HuH-7 (cell line): ENCODE results near the gene VMP1.
"Not testable (repeated sequence)": the region's sequence is repeated elsewhere in the genome, so short reads cannot be mapped to it uniquely, and the experiment has no call there.

Experiments
- DNase-seq: peaks from one replicate; pipeline ENCODE4 v3.0.0; 2011; ENCODE audit warnings: low spot score

Gene VMP1

DNA sequence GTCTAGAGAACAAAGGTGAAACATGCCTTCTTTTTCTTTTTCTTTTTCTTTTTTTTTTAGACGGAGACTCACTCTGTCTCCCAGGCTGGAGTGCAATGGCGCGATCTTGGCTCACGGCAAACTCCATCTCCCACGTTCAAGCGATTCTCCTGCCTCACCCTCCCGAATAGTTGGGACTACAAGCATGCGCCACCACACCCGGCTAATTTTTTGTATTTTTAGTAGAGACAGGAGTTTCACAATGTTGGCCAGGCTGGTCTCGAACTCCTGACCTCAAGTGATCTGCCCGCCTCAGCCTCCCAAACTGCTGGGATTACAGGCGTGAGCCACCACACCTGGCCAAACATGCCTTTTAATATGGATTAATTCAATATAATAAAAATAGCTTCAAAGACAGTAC lies 47.6 kb downstream of the VMP1 start:
- not testable (repeated sequence) for DNase-seq

DNA sequence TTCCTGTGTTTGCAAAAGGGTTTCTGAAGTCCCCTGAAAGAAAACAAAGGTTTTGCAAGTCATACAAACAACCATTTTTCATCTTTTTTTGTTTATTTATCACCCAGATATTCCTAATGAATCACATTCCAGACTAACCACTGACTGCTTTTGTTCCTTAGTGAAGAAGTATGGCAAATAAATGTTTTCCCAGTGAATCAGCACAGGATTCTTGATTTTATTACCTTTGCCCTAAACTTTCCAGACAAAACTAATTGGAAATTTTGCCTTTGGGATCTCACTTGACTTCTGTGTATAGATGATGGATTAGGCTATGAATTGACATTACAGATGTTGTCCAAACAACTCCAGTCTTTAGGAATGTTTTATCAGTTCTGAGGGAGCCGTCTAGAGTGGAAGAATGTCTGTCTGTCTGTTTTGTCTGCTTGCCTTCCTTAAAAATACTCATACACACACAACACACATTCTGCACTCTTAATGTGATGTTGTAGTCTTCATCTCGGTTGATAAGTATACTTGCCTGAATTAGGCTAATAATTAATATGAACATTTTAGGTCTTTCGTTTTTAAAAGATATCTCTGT lies 48.9 kb downstream of the VMP1 start:
- DNase-seq = no peak

DNA sequence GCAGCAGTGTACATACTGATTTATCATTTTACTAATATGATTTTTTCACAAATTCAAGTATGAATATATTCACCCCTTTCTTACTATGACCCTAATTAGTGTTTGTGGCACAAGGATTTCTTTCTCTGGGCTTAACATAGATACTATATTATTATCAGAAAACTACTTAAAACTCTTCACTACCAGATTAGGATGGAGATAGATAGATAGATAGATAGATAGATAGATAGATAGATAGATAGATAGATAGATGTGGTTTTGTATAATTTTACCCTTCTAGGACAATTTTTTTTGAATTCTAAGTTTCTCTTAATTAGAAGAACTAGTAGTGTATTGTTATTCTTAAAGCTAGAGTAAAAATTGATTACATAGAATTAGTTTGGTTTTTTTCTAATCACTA lies 49.6 kb downstream of the VMP1 start:
- DNase-seq = no peak

DNA sequence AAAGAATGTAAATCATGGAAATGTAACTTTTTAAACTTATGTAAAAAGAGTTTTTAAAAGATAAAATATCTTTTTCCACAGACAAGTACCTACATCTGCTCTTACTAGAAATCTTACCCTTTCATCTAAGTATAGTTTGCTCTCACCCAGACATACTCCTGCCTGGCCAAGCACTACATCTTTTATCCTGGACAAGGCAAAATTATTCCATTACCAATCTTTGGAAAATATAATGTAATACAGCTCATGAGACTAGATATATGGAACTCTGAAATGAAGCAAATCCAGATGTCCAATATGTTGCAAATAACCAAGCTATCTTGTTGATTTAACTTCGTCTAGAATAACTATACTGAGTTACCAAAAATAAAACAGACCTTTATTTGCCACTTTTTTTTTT lies 50.0 kb downstream of the VMP1 start:
- DNase-seq = no peak

DNA sequence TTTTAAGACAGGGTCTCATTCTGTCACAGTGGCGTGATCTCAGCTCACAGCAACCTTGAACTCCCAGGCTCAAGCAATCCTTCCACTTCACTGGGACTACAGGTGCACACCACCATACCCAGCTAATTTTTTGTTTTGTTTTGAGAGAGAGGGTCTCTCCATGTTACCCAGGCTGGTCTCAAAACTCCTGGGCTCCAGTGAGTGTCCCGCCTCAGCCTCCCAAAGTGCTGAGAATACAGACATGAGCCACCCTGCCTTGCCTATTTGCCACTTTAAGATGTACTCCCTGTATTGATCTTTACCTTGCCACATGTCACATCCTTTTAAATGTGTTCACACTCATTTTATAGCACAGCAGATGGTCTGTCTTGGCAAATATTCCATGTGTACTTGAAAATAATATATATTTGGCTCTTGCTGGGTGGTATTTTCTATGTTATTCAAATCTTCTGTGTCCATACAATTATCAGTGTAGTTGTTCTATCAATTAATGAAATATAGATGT lies 50.5 kb downstream of the VMP1 start:
- no peak for DNase-seq

DNA sequence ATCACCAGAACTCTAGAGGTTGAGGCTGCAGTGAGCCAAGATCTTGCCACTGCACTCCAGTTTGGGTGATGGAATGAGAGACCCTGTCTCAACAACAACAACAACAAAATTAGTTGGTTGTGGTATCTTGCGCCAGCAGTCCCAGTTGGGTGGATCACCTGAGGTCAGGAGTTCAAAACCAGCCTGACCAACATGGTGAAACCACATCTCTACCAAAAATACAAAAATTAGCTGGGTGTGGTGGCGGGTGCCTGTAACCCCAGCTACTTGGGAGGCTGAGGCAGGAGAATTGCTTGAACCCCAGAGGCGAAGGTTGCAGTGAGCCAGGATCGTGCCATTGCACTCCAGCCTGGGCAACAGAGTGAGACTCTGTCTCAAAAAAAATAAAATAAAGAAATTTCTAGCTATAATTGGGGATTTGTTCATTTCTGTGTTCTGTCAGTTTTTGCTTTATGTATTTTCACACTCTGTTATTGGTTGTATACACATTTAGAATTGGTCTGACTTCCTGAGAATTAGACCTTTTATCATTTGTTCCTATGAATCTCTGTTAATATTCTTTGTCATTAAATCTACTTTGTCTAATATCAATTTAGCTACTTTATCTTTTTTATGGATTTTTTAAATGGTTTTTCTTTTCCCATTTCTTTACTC lies 51.7 kb downstream of the VMP1 start:
- not testable (repeated sequence) for DNase-seq

DNA sequence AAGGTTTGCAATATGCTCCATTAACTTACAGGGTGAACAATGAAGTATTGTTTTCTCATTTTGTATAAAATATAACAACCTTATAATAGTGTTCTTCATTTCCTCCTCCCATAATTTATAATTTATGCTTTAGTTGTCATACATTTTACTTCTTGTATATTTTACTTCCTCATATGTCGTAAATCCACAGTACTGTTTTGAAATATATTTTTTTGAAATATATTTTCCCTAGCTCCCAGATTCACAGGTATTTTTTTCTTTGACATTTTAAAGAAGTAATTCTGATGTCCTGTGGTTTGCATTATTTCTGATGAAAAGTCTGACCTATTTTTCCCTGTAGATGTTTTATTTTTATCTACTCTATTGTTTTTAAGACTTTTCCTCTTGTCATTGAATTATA lies 52.7 kb downstream of the VMP1 start:
- no peak for DNase-seq

DNA sequence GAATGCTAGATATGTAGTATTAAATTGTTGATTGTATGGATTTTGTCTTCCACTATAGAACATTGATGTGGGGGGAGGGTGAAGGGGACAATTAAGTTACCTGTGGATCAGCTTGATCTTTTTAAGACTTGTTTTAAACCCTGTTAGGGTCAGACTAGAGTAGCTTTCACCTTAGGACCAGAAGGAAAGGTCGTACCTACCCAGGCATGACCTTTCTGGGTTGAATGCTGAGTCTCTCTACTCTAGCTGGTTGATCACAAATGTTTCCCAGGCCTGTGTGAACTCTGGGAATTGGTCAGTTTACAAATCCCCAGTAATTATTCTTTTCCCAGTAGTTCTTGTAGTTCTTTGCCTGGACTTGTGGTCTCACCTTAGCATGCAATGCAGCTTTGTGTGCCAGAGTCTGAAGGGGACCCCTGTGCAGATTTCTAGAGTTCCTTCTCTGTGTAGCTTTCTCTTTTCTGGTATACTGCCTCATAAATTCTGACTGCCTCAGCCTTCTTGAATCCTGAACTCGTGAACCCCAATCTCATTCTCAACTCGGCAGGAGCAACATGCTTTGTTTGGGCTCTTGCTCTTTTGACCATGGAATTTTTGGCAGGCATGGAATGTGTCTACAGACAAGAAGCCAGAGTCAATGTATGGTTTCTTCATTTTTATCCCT lies 54.1 kb downstream of the VMP1 start:
- no peak for DNase-seq

DNA sequence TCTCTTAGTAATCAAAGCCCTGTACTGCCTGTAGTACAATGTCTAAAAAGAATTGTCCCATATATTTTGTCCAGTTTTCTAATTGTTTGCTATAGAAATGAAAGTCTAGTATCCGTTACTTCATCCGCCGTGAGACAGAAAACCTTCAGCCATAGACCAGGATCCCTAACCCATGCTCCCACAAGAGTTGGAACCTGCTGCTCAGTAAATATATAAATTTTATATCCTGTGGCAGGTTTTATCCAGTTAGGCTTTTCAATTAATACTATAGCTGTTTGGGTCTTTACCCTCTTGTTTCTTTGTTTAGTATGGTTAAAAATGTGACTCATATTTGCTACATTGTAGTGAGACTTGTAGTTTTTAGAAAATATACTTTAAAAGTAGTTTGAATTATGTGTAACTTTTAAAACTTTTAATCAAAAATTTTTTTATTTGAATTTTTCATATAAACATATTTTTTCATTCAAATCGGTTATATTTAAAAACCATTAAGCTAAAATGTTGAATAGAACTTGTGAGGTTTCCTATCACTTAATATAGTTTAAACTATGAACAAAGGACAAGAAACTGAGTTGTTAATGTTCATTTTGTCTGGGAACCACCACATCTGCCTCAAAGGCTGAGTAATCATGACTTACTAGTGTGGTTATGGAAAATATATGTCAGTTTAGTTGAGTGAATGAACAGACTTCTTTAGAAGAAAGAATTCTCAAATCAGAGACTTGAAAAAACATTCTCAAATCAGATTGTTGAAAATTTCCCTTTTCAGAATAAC lies 54.8 kb downstream of the VMP1 start:
- DNase-seq = no peak

DNA sequence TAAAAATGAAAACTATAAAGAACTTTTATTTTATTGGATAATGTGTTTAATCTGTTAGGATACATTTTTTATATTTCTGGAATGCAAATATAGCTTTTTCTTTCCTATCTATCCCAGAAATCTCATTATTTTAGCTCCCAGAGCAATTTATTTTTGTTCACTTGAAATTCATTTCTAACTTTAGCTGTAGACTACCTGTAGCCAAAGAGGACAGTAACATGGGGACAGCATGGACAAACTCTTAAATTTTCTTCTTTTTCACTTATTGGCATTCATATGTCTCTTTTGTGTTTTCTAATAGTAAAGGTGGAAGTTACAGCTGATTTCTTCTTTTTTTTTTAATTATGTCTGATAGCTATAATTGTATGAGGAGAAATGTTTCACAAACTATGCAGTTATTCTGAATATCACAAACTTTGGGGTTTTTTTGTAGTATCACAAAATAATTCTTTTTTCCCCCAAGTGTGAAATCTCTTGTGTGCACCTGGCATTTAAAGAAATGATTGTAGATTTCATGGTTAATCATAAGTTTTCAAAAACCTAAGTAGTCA lies 55.4 kb downstream of the VMP1 start:
- DNase-seq = no peak

DNA sequence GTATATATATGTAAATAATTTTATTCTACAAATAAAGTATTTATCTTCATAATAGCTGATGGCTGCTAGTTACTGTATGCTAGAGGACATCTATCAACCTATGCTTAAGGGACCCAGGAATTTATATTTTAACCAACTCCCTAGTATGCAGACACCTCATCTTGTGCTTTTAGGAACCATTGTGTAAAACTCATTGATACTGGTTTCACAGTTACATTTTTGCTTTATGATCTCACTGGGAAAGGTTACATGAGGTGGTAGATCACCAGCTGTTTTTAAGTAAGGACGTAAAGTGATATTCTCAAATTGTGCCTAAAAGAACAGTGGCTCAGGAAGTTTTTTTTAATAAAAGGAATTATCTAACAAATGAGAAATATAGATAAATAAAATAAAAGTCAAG lies 56.4 kb downstream of the VMP1 start:
- DNase-seq = no peak

DNA sequence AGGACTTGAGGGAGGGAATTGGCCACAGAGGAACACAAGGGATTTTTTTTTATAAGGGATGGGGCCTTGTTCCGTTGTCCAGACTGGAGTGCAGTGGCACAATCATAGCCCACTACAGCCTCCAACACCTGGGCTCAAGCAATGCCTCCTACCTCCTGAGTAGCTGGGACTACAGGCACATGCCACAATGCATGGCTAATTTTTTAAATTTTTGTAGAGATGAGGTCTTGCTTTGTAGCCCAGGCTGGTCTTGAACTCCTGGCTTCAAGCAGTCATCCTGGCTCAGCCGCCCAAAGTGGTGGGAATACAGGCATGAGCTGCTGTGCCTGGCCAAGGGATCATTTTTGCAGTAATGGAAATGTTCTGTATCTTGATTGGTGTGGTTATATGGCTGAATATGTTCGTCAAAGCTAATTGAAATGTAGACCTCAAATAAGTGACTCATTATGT lies 56.9 kb downstream of the VMP1 start:
- DNase-seq = no peak

DNA sequence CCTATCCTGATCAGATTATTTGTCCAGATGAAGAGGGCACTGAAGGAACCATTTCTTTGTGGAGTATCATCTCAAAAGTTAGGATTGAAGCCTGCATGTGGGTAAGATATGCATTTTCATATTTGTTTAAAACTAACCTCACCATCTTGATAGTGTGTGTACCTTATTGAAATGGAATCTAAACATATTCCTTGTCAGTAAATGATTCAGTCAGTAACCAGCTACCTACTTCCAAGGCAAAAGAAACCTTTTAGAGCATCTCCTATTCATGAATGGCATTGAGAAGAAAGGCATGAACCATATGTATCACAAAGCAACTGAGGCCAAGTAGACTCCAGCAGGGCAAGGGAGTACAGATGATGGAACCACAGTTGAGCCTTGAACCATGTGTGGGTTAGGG lies 57.6 kb downstream of the VMP1 start:
- DNase-seq = no peak

DNA sequence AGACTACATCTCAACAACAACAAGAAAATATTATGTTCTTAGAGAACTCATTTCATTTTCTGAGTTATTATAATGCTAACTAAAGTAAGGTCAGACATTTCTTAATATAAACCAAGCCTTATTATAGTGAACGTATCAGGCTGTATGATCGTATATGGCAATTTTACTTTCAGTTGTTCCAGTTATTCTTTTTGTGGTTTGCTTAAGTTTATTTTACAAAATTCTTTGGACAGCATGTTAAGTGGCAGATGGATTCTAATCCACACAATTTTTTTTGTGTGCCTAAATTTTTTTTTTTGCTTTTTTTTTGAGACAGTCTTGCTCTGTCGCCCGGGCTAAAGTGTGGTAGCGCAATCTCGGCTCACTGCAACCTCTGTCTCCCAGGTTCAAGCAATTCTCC lies 59.0 kb downstream of the VMP1 start:
- DNase-seq = no peak

DNA sequence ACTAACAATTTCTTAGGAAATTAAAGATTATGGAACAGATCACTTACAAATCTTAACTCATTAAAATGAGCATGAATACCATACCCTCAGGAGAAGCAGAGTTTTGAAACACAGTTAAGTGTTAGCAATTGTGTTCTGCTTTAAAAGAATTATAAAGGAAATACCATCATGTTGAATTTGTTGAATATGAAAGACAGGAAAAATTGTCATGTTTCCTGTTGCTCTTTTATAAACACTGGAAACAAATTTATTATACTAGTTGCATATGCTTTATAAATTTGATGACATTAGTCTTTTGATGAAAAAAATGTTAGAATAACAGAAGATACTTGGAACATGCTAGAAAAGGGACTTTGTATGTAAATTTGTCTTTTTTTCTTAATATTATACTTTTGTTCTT lies 59.7 kb downstream of the VMP1 start:
- DNase-seq = no peak

DNA sequence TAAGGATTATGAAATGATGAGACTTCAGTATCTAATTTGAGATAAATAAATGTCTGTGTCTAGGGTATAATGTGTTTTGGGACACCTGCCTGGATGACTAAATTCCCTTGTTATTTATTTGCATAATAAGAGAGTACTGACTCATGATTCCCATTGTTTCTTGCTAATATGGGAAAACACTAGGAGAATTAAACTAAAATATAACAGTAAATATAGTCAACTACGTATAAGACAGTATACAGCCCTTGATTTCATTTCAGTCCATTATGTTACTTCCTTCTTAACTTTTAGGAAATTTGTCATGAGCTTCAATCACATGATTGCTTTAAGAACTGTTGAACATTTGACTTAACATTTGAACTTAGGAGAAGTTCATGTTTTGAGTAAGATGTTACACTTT lies 62.4 kb downstream of the VMP1 start:
- DNase-seq = no peak

DNA sequence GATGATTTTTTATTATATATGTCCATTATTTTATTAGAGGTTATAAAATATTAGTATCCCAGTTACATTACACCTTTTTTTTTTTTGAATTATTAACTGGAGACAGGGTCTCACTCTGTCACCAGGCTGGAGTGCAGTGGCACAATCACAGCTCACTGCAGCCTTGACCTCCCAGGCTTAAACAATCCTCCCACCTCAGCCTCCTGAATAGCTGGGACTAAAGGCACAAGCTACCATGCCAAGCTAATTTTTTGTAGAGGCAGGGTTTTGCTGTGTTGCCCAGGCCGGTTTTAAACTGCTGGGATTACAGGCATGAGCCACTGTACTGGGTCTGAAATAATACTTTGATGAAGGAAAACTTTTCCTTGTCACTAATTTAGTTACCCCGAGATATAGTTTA lies 63.6 kb downstream of the VMP1 start:
- no peak for DNase-seq

DNA sequence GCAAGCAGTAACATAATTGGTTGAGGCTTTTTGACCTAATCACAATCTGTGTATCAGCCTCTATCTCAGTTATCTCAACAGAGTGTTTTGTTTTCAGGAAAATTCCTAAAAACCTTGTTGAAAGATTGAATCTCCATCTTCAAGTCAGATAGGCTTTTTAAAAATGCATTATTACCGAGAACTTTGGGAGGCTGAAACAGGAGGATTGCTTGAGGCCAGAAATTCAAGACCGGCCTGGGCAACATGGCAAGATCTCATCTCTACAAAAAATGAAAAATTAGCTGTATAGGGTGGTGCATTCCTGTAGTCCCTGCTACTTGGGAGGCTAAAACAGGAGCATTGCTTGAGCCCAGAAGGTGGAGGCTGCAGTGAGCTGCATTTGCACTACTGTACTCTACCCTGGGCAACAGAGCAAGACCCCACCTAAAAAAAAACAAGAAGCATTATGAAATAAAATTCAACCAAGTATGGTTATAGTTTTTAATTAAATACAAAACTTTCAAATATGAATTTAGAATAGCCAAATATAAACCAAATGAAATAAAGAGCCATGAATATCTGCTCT lies 68.4 kb downstream of the VMP1 start:
- DNase-seq = no peak

DNA sequence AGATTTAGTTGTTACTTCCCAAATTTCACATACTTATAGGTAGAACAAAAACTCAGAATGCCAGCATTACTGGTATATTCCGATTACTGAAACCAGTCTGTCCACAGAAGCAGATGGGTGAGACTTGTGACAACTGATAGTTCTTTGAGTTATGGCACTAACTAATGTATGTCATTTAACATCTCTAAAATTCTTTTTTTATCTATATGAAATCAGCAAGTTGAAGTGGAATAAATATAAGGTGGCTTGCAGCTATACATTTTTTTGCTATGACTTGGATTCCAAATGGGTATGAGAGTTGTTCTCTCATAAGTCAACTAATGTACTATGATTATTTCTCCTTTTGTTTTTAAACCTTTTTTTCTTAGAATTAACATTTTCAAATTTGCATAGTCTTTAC lies 69.1 kb downstream of the VMP1 start:
- DNase-seq = no peak

DNA sequence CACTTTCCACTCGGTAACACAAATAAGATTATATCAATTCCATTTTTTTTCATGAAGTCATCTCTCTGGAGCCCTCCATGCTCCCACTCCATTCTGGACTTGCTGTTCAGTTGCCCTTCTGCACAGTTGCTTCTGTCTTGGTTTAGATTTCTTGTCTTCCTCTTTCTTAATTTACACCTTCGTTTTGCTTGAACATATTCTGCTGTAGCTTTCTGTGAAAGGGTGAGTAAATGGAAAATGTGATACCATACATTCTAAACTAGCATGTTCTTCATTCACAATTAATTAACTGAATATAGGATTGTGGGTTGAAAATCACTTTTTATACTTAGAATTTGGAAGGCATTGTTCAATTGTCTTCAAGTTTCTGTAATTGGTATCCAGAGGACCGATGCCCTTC lies 69.6 kb downstream of the VMP1 start:
- no peak for DNase-seq

DNA sequence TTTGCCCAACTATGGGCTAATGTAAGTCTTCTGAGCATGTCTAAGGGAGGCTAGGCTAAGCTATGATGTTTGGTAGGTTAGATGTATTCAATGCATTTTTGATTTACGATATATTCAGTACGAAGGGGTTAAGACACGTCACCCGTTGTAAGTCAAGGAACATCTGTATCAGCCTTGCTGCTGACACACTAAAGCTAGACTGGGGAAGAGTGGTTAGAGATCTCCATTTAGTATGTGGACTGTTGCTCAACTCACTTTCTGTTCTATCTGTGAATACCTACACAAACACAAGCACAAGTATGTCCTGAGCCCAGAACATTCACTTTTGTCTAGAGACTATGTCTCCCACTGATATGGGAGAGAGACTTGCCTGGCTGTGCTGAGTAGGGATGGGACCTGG lies 71.5 kb downstream of the VMP1 start:
- DNase-seq = no peak

DNA sequence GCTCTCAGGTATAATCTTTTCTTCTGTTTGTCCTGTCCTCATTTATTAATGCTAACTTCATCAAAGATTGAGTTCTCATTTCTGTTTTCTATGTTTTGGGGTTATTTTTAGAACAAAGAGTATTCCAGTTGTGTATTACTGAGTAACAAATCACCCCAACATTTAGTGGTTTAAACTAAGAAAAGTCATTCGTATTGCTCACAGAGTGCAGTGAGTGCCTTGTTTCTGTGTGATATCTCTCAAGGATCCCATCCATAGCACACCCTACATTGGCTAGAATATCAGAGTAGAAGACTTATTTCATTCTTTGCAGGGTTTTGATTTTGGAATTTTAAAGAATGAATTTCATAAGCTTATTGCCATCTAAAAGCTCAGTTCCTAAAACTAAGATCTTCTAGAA lies 72.1 kb downstream of the VMP1 start:
- no peak for DNase-seq
